K562 (cell line): Measurements from ENCODE around the gene RGS17.

Experiments
- CUX1 ChIP-seq: fragments of 200-800 bp; sonication (Bioruptor generic); IDR thresholded peaks from 2 replicates; pipeline ENCODE4 v1.6.1; 2016; ENCODE audit warnings: missing genetic modification characterization, missing compliant biosample characterization
- EP300 ChIP-seq: IDR thresholded peaks from 2 replicates; pipeline ENCODE4 v1.6.1; 2012; ENCODE audit warnings: low read length, improper control_type of control experiment
- EZH2 ChIP-seq: IDR thresholded peaks from 2 replicates; pipeline ENCODE4 v1.6.1; 2012; ENCODE audit warnings: low read depth, mild to moderate bottlenecking, inconsistent platforms, low read length, borderline replicate concordance
- FOSL1 ChIP-seq: fragments of 200-800 bp; sonication (Bioruptor generic); conservative IDR thresholded peaks from 2 replicates; pipeline ENCODE4 v1.6.1; 2016; ENCODE audit warnings: missing genetic modification characterization, missing compliant biosample characterization
- FOXM1 ChIP-seq, 2 experiments: fragments of 450-650 bp in 1 of 2; sonication (generic) in 1 of 2; formaldehyde crosslinking in 1 of 2; IDR thresholded peaks; 2 replicates each; pipeline versions ENCODE4 v1.6.1 to v1.9.0; 2017 to 2022; ENCODE audit warnings: low read depth in 2 of 2, mild to moderate bottlenecking in 2 of 2, missing genetic modification reagents in 1 of 2, moderate library complexity in 1 of 2
- NCOR1 ChIP-seq: fragments of 450-650 bp; IDR thresholded peaks from 2 replicates; pipeline ENCODE4 v1.6.1; 2016; ENCODE audit warnings: mild to moderate bottlenecking, moderate library complexity
- POLR2A ChIP-seq: fragments of 450-650 bp; conservative IDR thresholded peaks from 2 replicates; pipeline ENCODE4 v1.6.1; 2016
- RBM39 ChIP-seq: fragments of 200-400 bp; formaldehyde crosslinking; optimal IDR thresholded peaks from 2 replicates; pipeline ENCODE3; 2018; ENCODE audit warnings: low read depth, low read length
- TCF15 ChIP-seq: fragments of 250-450 bp; sonication (Bioruptor Pico); IDR thresholded peaks from 2 replicates; pipeline ENCODE4 v1.8.0; 2022; ENCODE audit warnings: moderate library complexity, mild to moderate bottlenecking, inconsistent platforms
- THRB ChIP-seq: fragments of 450-650 bp; formaldehyde crosslinking; conservative IDR thresholded peaks from 2 replicates; pipeline ENCODE4 v1.4.0; 2022; ENCODE audit warnings: mild to moderate bottlenecking, missing genetic modification characterization
- ZNF282 ChIP-seq: sonication (generic); formaldehyde crosslinking; IDR thresholded peaks from 2 replicates; pipeline ENCODE4 v1.8.1; 2023; ENCODE audit warnings: missing genetic modification reagents

DNA sequence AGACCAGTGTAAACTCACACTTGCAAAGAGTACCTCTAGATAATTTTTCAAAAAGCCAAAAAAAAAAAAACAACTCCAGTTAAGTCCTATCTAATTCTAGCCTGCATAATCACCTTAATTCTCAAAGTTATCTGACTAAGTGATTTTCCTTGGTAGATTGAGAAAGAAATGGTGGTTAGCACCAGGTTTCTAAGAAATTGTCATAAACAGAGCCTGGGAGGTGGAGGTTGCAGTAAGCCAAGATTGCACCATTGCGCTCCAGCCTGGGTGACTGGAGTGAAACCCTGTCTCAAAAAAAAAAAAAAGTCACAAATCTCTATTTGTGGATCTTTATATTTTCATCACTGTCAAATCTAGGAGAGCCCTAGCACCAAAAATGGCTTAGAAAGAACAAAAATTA lies 157.2 kb downstream of the RGS17 start:
- TF ChIP-seq NCOR1 (no peak), RBM39 (no peak), FOXM1 (IDR thresholded peaks at IDR 0.05; ENCODE audit: low read depth) (no peak), FOXM1 (CRISPR knock-in tag; IDR thresholded peaks at IDR 0.05; ENCODE audit: low read depth) (no peak), EZH2 (no peak), THRB (CRISPR knock-in tag) (no peak), CUX1 (CRISPR knock-in tag) (no peak), TCF15 (CRISPR knock-in tag) (no peak), ZNF282 (no peak), FOSL1 (tag) (no peak), POLR2A (no peak), EP300 (no peak)
